ENCODE data around the gene ACOXL.
A peak's percentile ranks its signal among the peaks of the same experiment; 100 is the strongest.

ACOXL gene

GRCh38 chr2:110993557-110994231 lies 261.3 kb downstream of the ACOXL start:
- Histone ChIP-seq H3K27me3 (ENCODE audit: control insufficient read depth, low read length) (no peaks in the 10 kb centered on the region), H3F3A (ENCODE audit: control insufficient read depth, insufficient read depth) (0 out of 2 replicates have a peak, but pooled peaks cover 4% of the 10 kb centered on the region), H3K9me3 (ENCODE audit: control insufficient read depth, insufficient read depth, low read length) (no peaks in the 10 kb centered on the region), H3K79me2 (ENCODE audit: control insufficient read depth, low read length) (no peaks in the 10 kb centered on the region), H3K4me1 (ENCODE audit: control insufficient read depth, low read length) (peaks cover 25% of the 10 kb centered on the region), H4K20me1 (ENCODE audit: control insufficient read depth, insufficient read depth, low read depth, low read length) (no peaks in the 10 kb centered on the region), H3K27ac (ENCODE audit: low read depth, low read length) (peak overlapping the region; percentile 56), H3K4me2 (ENCODE audit: low read length) (peak overlapping the region; percentile 78), H3K4me3 (ENCODE audit: low read length) (peak overlapping the region; percentile 61), H3K9me2 (replicated peaks; ENCODE audit: control insufficient read depth, low read length) (no peaks in the 10 kb centered on the region), H3K36me3 (ENCODE audit: control insufficient read depth, low read length) (no peaks in the 10 kb centered on the region)
- no peak for TF ChIP-seq EZH2phosphoT487 (IDR thresholded peaks at IDR 0.05; ENCODE audit: borderline replicate concordance, low read length)
- TF ChIP-seq, protein P1, sequence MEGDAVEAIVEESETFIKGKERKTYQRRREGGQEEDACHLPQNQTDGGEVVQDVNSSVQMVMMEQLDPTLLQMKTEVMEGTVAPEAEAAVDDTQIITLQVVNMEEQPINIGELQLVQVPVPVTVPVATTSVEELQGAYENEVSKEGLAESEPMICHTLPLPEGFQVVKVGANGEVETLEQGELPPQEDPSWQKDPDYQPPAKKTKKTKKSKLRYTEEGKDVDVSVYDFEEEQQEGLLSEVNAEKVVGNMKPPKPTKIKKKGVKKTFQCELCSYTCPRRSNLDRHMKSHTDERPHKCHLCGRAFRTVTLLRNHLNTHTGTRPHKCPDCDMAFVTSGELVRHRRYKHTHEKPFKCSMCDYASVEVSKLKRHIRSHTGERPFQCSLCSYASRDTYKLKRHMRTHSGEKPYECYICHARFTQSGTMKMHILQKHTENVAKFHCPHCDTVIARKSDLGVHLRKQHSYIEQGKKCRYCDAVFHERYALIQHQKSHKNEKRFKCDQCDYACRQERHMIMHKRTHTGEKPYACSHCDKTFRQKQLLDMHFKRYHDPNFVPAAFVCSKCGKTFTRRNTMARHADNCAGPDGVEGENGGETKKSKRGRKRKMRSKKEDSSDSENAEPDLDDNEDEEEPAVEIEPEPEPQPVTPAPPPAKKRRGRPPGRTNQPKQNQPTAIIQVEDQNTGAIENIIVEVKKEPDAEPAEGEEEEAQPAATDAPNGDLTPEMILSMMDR (IDR thresholded peaks at IDR 0.05; ENCODE audit: low read depth, low read length, poor library complexity, severe bottlenecking): no peak

GRCh38 chr2:110994250-110994961 lies 262.0 kb downstream of the ACOXL start:
- Histone ChIP-seq H3K79me2 (ENCODE audit: control insufficient read depth, low read length) (no peaks in the 10 kb centered on the region), H3K9me3 (ENCODE audit: control insufficient read depth, insufficient read depth, low read length) (no peaks in the 10 kb centered on the region), H3K4me2 (ENCODE audit: low read length) (peak overlapping the region; percentile 78), H3K27me3 (ENCODE audit: control insufficient read depth, low read length) (no peaks in the 10 kb centered on the region), H3K9me2 (replicated peaks; ENCODE audit: control insufficient read depth, low read length) (no peaks in the 10 kb centered on the region), H3F3A (ENCODE audit: control insufficient read depth, insufficient read depth) (0 out of 2 replicates have a peak, but pooled peaks cover 4% of the 10 kb centered on the region), H3K4me1 (ENCODE audit: control insufficient read depth, low read length) (peaks cover 25% of the 10 kb centered on the region), H3K27ac (ENCODE audit: low read depth, low read length) (peak overlapping the region; percentile 56), H3K36me3 (ENCODE audit: control insufficient read depth, low read length) (no peaks in the 10 kb centered on the region), H4K20me1 (ENCODE audit: control insufficient read depth, insufficient read depth, low read depth, low read length) (no peaks in the 10 kb centered on the region), H3K4me3 (ENCODE audit: low read length) (peak overlapping the region; percentile 61)
- no peak for TF ChIP-seq EZH2phosphoT487 (IDR thresholded peaks at IDR 0.05; ENCODE audit: borderline replicate concordance, low read length)
- TF ChIP-seq, protein P1 (IDR thresholded peaks at IDR 0.05; ENCODE audit: low read depth, low read length, poor library complexity, severe bottlenecking): no peak

- no peaks in the 10 kb centered on the region for H3K27me3 ChIP-seq (ENCODE audit: control insufficient read depth, low read length)
- H3K79me2 ChIP-seq (ENCODE audit: control insufficient read depth, low read length): no peaks in the 10 kb centered on the region
- no peak overlapping the region for H3K27ac ChIP-seq (ENCODE audit: low read depth, low read length)
- H3K4me1 ChIP-seq (ENCODE audit: control insufficient read depth, low read length): peaks cover 25% of the 10 kb centered on the region
- no peak overlapping the region for H3K4me3 ChIP-seq (ENCODE audit: low read length)
- H3K9me3 ChIP-seq (ENCODE audit: control insufficient read depth, insufficient read depth, low read length): no peaks in the 10 kb centered on the region
- H3F3A ChIP-seq (ENCODE audit: control insufficient read depth, insufficient read depth): 0 out of 2 replicates have a peak, but pooled peaks cover 4% of the 10 kb centered on the region
- no peak overlapping the region for H3K4me2 ChIP-seq (ENCODE audit: low read length)
- TF ChIP-seq, protein P1 (IDR thresholded peaks at IDR 0.05; ENCODE audit: low read depth, low read length, poor library complexity, severe bottlenecking): no peak
- no peak for TF ChIP-seq EZH2phosphoT487 (IDR thresholded peaks at IDR 0.05; ENCODE audit: borderline replicate concordance, low read length)
- no peaks in the 10 kb centered on the region for H3K36me3 ChIP-seq (ENCODE audit: control insufficient read depth, low read length)
- no peaks in the 10 kb centered on the region for H3K9me2 ChIP-seq (replicated peaks; ENCODE audit: control insufficient read depth, low read length)
- H4K20me1 ChIP-seq (ENCODE audit: control insufficient read depth, insufficient read depth, low read depth, low read length): no peaks in the 10 kb centered on the region
Measured at GRCh38 chr2:110995911-110996310, 263.5 kb downstream of the ACOXL start.
